Keratinocyte (primary cell): ENCODE results near the gene TNIP1.

Experiments
- EZH2 ChIP-seq: IDR thresholded peaks from one replicate; pipeline ENCODE4 v1.6.1; 2012; ENCODE audit warnings: inconsistent platforms, mild to moderate bottlenecking, low read length, moderate library complexity
- TF ChIP-seq, protein P1 (sequence below), 3 experiments: IDR thresholded peaks in 1 of 3; conservative IDR thresholded peaks in 1 of 3; optimal IDR thresholded peaks in 1 of 3; 2 replicates in 2 of 3; 3 replicates in 1 of 3; pipeline versions ENCODE3 to v1.5.1; 2011; ENCODE audit warnings: low read length in 3 of 3, mild to moderate bottlenecking in 3 of 3, moderate library complexity in 2 of 3, control low read depth in 1 of 3, inconsistent platforms in 1 of 3; ENCODE audit not compliant: insufficient read depth in 2 of 3; ENCODE audit errors: extremely low read depth in 1 of 3

DNA sequence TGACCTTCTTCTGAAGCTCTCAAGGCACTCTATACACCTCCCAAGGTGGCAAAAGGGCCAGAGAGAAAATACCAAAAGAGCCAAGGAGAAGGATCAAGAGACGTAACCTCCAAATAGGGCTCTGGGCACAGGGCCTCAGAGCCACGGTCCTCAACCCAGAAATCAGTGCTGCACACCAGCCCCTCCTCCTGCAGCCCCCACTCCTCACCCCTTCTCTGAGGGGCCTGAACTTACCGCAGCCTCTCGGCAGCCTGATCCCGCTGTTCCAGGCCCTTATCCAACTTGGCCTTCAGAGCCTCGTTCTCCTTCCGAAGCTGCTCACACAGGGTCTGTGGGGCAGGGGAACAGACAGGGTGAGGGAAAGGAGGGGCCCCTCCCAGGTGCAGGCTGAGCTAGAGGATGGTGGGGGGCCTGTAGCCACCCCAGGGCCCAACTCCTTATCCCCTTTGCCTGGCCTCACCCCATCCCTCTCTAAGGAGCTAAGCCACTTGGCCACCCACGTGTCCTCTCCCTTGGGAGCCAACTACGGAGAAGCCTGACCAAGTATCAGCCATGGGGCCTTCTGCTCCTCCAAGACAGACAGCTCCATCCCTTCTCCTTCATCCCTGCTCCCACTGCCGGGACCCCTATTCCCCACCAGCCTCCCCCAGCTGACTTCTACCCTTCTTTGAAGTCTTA lies 28.8 kb downstream of the TNIP1 start:
- no peak for TF ChIP-seq EZH2
- TF ChIP-seq, protein P1, sequence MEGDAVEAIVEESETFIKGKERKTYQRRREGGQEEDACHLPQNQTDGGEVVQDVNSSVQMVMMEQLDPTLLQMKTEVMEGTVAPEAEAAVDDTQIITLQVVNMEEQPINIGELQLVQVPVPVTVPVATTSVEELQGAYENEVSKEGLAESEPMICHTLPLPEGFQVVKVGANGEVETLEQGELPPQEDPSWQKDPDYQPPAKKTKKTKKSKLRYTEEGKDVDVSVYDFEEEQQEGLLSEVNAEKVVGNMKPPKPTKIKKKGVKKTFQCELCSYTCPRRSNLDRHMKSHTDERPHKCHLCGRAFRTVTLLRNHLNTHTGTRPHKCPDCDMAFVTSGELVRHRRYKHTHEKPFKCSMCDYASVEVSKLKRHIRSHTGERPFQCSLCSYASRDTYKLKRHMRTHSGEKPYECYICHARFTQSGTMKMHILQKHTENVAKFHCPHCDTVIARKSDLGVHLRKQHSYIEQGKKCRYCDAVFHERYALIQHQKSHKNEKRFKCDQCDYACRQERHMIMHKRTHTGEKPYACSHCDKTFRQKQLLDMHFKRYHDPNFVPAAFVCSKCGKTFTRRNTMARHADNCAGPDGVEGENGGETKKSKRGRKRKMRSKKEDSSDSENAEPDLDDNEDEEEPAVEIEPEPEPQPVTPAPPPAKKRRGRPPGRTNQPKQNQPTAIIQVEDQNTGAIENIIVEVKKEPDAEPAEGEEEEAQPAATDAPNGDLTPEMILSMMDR (optimal IDR thresholded peaks at IDR 0.05 in 1 of 3, IDR thresholded peaks at IDR 0.05 in 1 of 3, conservative IDR thresholded peaks at IDR 0.05 in 1 of 3; ENCODE audit: extremely low read depth in 1 of 3, insufficient read depth in 2 of 3, low read length in 3 of 3), result no peak
